Measurements from ENCODE around the gene FAM83D.
"Not testable (repeated sequence)": the region's sequence is repeated elsewhere in the genome, so short reads cannot be mapped to it uniquely, and the experiment has no call there.

The FAM83D gene

DNA sequence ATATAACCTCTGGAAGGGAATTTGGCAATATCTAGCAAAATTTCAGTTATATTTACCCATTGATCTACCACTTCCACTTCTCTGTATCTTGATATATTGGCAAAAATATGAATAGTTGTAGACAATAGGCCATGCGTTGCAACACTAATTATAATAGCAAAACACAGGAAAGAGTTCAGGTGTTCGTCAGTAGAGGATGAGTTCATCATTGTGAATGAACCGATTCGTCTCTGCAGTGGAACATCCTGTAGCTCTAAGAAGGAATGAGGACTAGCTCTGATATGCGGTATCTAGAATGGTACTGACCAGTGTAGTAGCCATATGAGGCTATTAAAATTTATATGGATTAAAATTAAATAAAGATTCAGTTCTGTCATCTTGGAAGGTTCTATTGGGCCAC, 8.3 kb downstream of the FAM83D start:
- no peak for DNase-seq (ENCODE audit: low spot score)

- DNase-seq (ENCODE audit: low spot score): no peak
These were observed 9.1 kb downstream of the FAM83D start for GRCh38 chr20:38935285-38935684.

- DNase-seq (ENCODE audit: low spot score): no peak
These were observed 9.8 kb downstream of the FAM83D start for GRCh38 chr20:38935967-38936407.

- DNase-seq (ENCODE audit: low spot score): no peak
These were observed 10.8 kb downstream of the FAM83D start for GRCh38 chr20:38937000-38937399.

DNA sequence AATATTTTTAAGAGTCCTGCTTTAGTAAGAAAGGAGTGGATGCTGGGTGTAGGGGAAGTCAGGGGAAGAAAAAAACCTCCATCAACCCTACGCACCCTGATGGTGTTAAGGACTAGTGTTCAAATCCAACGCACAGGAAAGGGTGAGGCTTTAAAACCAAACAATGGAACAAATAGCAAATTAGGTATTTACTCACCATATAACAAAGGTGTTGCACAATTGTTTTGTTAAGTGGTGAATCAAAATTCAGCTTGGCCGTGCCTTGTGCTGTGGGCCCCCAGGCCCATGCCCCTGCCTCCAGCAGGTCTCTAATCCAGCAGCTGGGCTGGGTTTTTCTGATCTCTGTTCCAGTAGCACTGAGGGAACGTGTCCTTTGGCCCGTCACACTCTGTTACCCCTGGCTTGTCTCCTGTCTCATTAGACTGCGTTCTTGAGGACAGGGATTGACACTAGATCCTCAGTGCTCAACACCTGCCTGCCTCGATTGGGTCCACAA, 11.8 kb downstream of the FAM83D start:
- no peak for DNase-seq (ENCODE audit: low spot score)

GRCh38 chr20:38939686-38940085, 13.5 kb downstream of the FAM83D start:
- no peak for DNase-seq (ENCODE audit: low spot score)

- DNase-seq (ENCODE audit: low spot score): no peak
These were observed 14.4 kb downstream of the FAM83D start for GRCh38 chr20:38940644-38941043.

DNA sequence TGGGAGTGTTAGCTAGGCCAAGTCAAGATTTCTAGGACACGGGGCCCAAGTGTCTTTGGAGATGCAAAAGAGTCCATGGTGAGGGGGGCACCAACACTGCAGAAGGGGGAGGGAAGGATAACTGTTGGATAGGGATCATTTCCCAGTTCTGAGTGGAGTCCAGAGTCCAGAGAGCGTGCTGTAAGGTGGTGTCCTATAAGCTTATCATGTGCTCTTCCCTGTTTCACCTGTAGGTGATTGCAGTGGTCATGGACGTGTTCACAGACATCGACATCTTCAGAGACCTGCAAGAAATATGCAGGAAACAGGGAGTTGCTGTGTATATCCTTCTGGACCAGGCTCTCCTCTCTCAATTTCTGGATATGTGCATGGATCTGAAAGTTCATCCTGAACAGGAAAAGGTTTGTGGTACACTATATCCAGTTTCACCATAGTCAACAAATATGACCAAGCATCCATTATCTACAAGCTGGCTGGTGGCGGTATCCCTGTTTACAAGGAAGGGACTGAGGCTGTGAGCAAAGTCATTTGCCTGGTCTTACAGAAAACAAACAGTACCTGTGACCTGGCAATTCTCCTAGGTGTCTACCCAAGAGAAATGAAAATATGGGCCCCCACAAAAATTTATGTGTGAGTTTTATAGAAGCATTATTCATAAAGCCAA, 15.6 kb downstream of the FAM83D start:
- DNase-seq (ENCODE audit: low spot score): no peak

DNA sequence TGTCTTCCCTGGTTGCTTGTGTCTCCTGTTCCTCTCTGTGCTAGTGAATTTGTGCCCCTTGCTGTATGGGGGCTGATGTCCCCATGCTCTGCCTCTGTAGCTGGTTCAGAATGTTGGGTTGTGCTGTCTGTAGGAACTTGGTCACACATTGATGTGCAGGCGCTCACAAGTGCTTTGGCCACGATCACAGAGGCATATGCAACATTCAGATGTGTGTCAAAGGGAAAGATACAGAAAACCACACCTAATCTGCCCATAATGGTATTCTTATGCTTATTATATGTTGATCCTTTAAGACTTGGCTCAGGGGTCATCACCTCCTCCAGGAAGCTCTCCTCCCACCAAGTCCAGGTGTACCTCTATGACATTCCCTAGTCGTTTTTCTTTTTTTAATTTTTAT, 18.8 kb downstream of the FAM83D start:
- no peak for DNase-seq (ENCODE audit: low spot score)

DNA sequence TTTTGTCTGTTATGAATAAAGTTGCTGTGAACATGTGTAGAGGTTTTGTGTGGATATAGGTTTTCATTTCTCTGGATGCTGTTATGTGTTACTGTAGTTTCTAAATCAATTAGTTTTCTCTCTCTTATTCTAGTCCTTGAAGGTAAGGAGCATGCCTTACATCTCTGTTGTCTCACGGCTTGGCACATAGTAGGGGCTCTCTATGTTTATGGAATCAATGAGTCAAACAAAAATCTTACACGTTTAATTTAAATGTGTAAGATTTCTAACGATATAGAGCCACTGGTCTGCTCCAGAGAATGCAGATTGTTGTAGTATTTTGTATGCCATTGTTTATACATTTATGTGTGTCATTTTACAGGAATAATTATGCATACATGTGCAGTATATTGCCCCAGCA, 20.6 kb downstream of the FAM83D start:
- no peak for DNase-seq (ENCODE audit: low spot score)

GRCh38 chr20:38947931-38948362, 21.7 kb downstream of the FAM83D start:
- DNase-seq (ENCODE audit: low spot score): no peak

DNA sequence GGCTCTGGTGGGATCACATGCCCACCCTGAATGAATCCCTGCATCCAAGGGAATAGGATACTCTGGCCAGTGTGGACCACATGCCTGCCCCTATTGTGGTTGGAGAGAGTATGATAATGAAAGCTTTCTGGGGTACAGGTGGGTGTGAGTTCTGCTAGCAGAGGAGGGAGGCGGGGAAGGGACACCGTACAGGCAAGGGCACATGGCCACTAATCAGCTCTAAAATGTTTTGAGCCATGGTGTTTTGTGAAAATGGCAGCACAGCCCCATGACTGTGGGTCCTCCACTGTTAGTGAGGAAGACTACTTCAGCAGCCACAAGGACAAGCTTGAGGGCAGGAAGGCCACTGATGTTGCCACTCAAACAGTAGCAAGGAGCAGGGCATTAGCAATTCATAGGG, 24.0 kb downstream of the FAM83D start:
- no peak for DNase-seq (ENCODE audit: low spot score)

GRCh38 chr20:38951611-38952010, 25.4 kb downstream of the FAM83D start:
- no peak for DNase-seq (ENCODE audit: low spot score)

GRCh38 chr20:38952153-38952552, 25.9 kb downstream of the FAM83D start:
- no peak for DNase-seq (ENCODE audit: low spot score)

- no peak for DNase-seq (ENCODE audit: low spot score)
These were observed 27.6 kb downstream of the FAM83D start for GRCh38 chr20:38953630-38954340.

- DNase-seq (ENCODE audit: low spot score): no peak
These were observed 31.1 kb downstream of the FAM83D start for GRCh38 chr20:38957235-38957876.

- DNase-seq (ENCODE audit: low spot score): no peak
These were observed 31.8 kb downstream of the FAM83D start for GRCh38 chr20:38957915-38958485.

DNA sequence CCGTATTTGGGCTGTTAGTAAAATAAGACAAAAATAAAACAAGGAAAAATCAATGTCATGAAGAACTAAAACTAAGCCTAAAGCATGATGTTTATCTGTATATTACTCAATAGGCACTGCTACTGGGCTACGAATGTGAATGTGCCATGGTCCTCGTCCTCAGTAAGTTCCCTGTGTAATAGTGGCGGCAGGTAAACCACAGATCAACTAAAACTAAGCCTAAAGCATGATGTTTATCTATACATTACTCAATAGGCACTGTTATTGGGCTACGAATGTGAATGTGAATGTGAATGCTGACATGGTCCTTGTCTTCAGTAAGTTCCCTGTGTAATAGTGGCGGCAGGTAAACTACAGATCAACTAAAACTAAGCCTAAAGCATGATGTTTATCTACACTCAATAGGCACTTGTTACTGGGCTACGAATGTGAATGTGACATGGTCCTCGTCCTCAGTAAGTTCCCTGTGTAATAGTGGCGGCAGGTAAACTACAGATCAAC, 34.0 kb downstream of the FAM83D start:
- DNase-seq (ENCODE audit: low spot score): not testable (repeated sequence)

DNA sequence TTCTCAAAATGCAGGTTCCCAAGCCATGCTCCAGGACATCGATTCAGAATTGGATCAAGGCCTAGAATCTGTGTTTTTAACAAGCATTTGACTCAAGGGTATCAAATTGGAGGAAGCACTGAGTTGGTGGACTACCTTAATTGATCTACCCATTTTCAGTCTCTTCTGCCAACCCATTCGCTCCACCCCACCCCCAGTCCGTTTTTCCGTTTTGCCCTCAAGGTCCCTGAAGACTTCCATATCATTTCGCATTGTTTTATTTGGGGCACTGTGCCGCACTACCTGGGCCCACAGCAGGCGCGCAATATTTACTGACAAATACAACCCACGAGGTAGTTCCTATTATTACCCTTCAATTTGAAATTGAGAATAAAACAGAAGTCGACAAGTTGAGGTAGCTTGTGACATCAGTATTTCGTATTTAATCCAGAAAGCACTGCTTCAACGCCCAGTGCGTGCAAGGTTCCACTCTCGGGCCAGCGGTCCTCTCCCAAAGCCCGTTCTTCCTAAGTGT, 35.4 kb downstream of the FAM83D start:
- no peak for DNase-seq (ENCODE audit: low spot score)

- peak; percentile 96 for DNase-seq (ENCODE audit: low spot score)
These were observed 36.1 kb downstream of the FAM83D start, which contains the start of gene DHX35 for GRCh38 chr20:38962044-38962927. DHX35 (plus strand) TSS chr20:38962344; CDS start chr20:38962368, 24 bp downstream.

GRCh38 chr20:38962928-38963401, 36.7 kb downstream of the FAM83D start:
- no peak for DNase-seq (ENCODE audit: low spot score)

Measured in HuH-7 (cell line).